Stomach (tissue), 9 donors: ENCODE measurements around the gene FUS. TPM values are rescaled to one million over a fixed set of nuclear protein-coding genes. Genes with fewer than 3 reads are reported as not detected.

Experiments
- DNase-seq, 2 donors: peaks; one replicate each; pipeline versions ENCODE4 v3.0.0 to v3.0.0-alpha.2; 2013 to 2019
- H3K27ac ChIP-seq, 5 donors: fragments of 200-600 bp in 4 of 5; sonication (generic) in 4 of 5; one replicate each; pipeline ENCODE4 v1.5.1; 2013 to 2019; ENCODE audit warnings: mild to moderate bottlenecking in 1 of 5, moderate library complexity in 1 of 5
- H3K27me3 ChIP-seq, 3 donors: fragments of 200-600 bp; sonication (generic); one replicate each; pipeline ENCODE4 v1.5.1; 2017 to 2019; ENCODE audit warnings: mixed run types in 1 of 3
- H3K36me3 ChIP-seq, 4 donors: fragments of 200-600 bp; sonication (generic); 1 replicate in 3 of 4; 2 replicates in 1 of 4; pipeline ENCODE4 v1.5.1; 2016 to 2019
- H3K4me1 ChIP-seq, 4 donors: fragments of 200-600 bp; sonication (generic); one replicate each; pipeline ENCODE4 v1.5.1; 2016 to 2019
- H3K4me3 ChIP-seq, 4 donors: fragments of 200-600 bp; sonication (generic) in 3 of 4; one replicate each; pipeline ENCODE4 v1.5.1; 2016 to 2019; ENCODE audit warnings: mild to moderate bottlenecking in 1 of 4
- H3K9me3 ChIP-seq, 4 donors: fragments of 200-600 bp; sonication (generic); one replicate each; pipeline ENCODE4 v1.5.1; 2016 to 2019
- CTCF ChIP-seq, 7 experiments: fragments of 450-650 bp in 4 of 7; fragments of 200-600 bp in 3 of 7; sonication (generic) in 3 of 7; IDR thresholded peaks; one replicate each; pipeline ENCODE4 v1.5.1; 2016 to 2019; ENCODE audit warnings: antibody characterized with exemption in 7 of 7, control low read depth in 2 of 7, mild to moderate bottlenecking in 1 of 7
- EP300 ChIP-seq: sonication (generic); formaldehyde crosslinking; IDR thresholded peaks from one replicate; pipeline ENCODE4 v1.6.1; 2017; ENCODE audit warnings: antibody characterized with exemption
- POLR2A ChIP-seq, 4 donors: fragments of 450-650 bp; IDR thresholded peaks; one replicate each; pipeline ENCODE4 v1.6.1; 2016; ENCODE audit warnings: antibody characterized with exemption in 4 of 4, control low read depth in 2 of 4, mild to moderate bottlenecking in 1 of 4, moderate library complexity in 1 of 4
- POLR2AphosphoS5 ChIP-seq, 3 donors: sonication (generic); formaldehyde crosslinking; IDR thresholded peaks; one replicate each; pipeline ENCODE4 v1.6.1; 2016; ENCODE audit warnings: antibody characterized with exemption in 3 of 3
- WGBS, 5 donors: extraction: QIAGEN DNeasy Blood & Tissue Kit in 3 of 5; methylation state at CpG; one replicate each; pipeline versions ENCODE4 v1.1.5 to v1.1.7; 2013 to 2018; 5-methylcytosine and 5-hydroxymethylcytosine counted together
- intact Hi-C: fragments of 100-400 bp; cut with DNase I; formaldehyde crosslinking; loops from one replicate; pipeline ENCODE4 v1.15.1; 2023; ENCODE audit warnings: low total_unique reads
- polyA plus RNA-seq, 3 donors: library from polyadenylated mRNA; stranded (reverse); fragments of 200-250 nt; gene quantifications; one replicate each; pipeline ENCODE4 v1.2.3, GENCODE V29; 2013
- total RNA-seq, 5 donors: library from RNA; depleted of rRNA; stranded (reverse); fragments of >200 nt; gene quantifications; one replicate each; pipeline versions ENCODE4 v1.1.0 to v1.2.3, GENCODE V29; 2014 to 2016
- donor health status: healthy with polysubstance abuse.
- donor health status: Bipolar disorder and iron deficiency.
- donor health status: healthy.

FUS gene
- total and polyA plus RNA-seq, 8 donors = 41.1 to 175 (median 122) TPM

DNA sequence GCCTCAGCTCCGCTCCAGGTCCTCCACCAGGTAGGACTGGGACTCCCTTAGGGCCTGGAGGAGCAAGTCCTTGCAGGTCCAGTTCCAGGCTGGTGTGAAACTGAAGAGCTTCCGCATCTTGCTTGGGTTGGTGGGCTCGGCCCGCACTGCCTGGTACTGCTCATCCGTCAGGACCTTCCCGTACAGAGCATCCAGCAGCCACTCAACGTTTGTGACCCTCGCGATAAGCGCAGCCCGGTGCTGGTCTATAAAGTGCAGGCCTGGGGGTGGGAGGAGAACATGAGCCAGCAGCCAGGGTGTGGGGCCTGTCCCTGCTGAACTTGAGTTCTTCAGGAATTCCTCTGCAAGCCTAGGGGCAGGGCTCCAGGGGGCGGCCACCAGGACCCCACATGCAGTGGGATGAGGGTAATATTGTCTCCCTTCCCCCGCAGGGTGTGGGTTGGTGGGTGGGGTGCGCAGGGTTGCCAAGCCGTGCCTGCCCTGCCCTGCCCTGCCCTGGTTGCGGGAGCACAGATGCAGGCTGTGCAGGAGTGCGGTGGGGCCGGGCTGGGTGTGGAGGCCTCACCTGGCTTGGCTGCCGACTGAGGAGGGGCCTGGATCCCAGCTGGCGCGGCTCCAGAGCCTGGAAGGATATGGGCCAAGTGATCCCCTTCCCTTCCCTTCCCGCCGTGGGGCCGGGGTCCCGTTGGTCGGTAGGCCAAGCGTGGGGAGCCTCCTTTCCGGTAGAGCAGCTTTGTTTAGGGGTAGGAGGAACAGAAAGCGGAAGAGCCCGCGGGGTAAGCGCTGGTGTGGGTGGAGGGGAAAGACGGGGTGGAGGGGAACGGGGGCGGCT lies 21.9 kb downstream of the FUS start:
- Histone ChIP-seq H3K9me3 (no peaks in the 10 kb centered on the region), H3K27ac (peak overlapping the region; percentile 11 to 83 (median 73)), H3K4me1 (peaks cover 16 to 41% (median 28%) of the 10 kb centered on the region in 4 donors), H3K27me3 (peaks cover 0 to 4% (median 0%) of the 10 kb centered on the region in 3 donors), H3K4me3 (peak overlapping the region; percentile 69 to 83 (median 78)), H3K36me3 (peaks cover 2 to 27% (median 19%) of the 10 kb centered on the region in 4 donors)
- WGBS, 5 donors = 10 to 15% (median 12%) methylated on average over 21 to 35 of the region's 35 CpGs
- intact Hi-C loops = no loop called here
- TF ChIP-seq POLR2AphosphoS5 (IDR thresholded peaks at IDR 0.05) (no peak), EP300 (no peak), POLR2A (IDR thresholded peaks at IDR 0.05) (no peak), CTCF (IDR thresholded peaks at IDR 0.05) (no peak)
- DNase-seq = peak; percentile 47 to 74

DNA sequence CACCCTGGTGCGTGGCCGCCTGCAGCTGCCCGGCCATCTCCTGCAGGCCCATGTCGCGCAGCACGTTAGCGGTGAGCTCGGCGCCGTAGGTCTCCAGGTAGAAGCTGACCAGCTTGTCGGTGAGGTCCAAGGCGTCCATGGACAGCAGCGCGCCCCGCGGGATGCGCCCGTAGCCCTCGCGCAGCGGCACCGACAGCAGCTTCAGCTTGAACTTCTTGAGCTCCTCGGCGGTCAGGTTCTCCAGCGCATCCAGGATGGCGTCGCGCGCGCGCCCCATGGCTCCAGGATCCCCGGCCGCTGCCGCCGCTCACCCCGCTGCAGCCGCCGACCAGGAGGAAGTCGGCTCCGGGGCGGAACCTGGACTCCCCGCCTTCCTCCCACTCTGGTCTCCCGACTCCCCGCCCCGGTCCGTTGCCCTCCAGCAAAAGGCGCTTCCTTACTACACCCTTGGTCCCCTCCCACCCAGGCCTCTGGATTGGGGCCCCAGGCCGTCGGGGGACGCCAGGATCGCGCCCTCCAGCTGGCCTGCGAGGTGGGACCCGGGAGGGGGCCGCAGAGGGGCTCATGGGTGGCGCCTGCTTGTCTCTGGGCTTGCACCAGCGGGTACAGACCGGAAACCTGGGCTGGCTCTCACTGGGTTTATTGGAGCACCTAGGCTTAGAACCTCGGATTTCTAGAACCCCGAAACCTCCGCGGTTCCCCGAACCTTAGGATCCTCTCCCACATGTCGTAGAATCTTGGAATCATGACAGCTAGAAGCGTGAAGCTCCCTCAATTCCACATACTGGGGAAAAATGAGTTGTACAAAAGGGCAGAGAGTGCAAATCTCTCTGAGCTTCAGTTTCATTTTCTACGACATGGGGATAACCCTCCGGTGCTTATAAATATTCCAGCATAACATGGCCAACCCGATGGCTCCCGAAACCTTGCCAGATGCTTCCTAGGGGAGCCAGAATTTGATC lies 22.8 kb downstream of the FUS start, which contains the start of gene PYCARD:
Gene PYCARD (minus strand): TSS at position 347 of the 962 bp plus-strand sequence. CDS start 70 bp downstream, at position 277.
- intact Hi-C loops = no loop called here
- TF ChIP-seq CTCF (IDR thresholded peaks at IDR 0.05) (no peak), EP300 (no peak), POLR2AphosphoS5 (IDR thresholded peaks at IDR 0.05) (peak in 1 of 3 donors; percentile 31), POLR2A (IDR thresholded peaks at IDR 0.05) (no peak)
- H3K27me3 ChIP-seq = peaks cover 0 to 12% (median 0%) of the 10 kb centered on the region in 3 donors
- no peaks in the 10 kb centered on the region for H3K9me3 ChIP-seq
- peak in 1 of 2 donors; percentile 45 for DNase-seq
- peaks cover 16 to 41% (median 28%) of the 10 kb centered on the region in 4 donors for H3K4me1 ChIP-seq
- H3K4me3 ChIP-seq = peak within 1 kb of the TSS; percentile 69 to 83 (median 78)
- 8 to 15% (median 9%) methylated on average over 29 to 69 of the region's 69 CpGs for WGBS, 5 donors
- peak within 1 kb of the TSS; percentile 47 to 83 (median 73) for H3K27ac ChIP-seq
- peaks cover 2 to 20% (median 12%) of the 10 kb centered on the region in 4 donors for H3K36me3 ChIP-seq

- no peak for DNase-seq
- H3K36me3 ChIP-seq = peaks cover 0 to under 1% (median 0%) of the 10 kb centered on the region in 4 donors
- no peak overlapping the region for H3K27ac ChIP-seq
- H3K4me1 ChIP-seq = peaks cover 16 to 36% (median 27%) of the 10 kb centered on the region in 4 donors
- H3K27me3 ChIP-seq = peaks cover 0 to 20% (median 0%) of the 10 kb centered on the region in 3 donors
- H3K4me3 ChIP-seq = no peak overlapping the region
- intact Hi-C loops = no loop called here
- H3K9me3 ChIP-seq = no peaks in the 10 kb centered on the region
- TF ChIP-seq POLR2AphosphoS5 (IDR thresholded peaks at IDR 0.05) = no peak
- TF ChIP-seq POLR2A (IDR thresholded peaks at IDR 0.05) = no peak
- TF ChIP-seq EP300 = no peak
- TF ChIP-seq CTCF (IDR thresholded peaks at IDR 0.05) = no peak
- 87 to 91% (median 88%) methylated on average over 8 to 9 of the region's 9 CpGs for WGBS, 5 donors
Measured at GRCh38 chr16:31204871-31205666, 25.1 kb downstream of the FUS start.
